NCI-H82 treated with DMSO at 0.1 percent for 48 hours (cell line): ENCODE data around the gene CLIP1.
"Not testable (repeated sequence)": the region's sequence is repeated elsewhere in the genome, so short reads cannot be mapped to it uniquely, and the experiment has no call there.

Experiments
- DNase-seq: peaks from one replicate; lab custom pipeline; 2025; ENCODE audit not compliant: unreplicated experiment; lab: John Stamatoyannopoulos, UW

The CLIP1 gene

GRCh38 chr12:122356991-122357390, 65.5 kb downstream of the CLIP1 start:
- DNase-seq: not testable (repeated sequence)

GRCh38 chr12:122356192-122356635, 66.3 kb downstream of the CLIP1 start:
- peak; percentile 52 for DNase-seq

GRCh38 chr12:122355706-122356105, 66.8 kb downstream of the CLIP1 start:
- peak; percentile 51 for DNase-seq

GRCh38 chr12:122354958-122355641, 67.4 kb downstream of the CLIP1 start:
- DNase-seq: peak; percentile 48

GRCh38 chr12:122352394-122352793, 70.1 kb downstream of the CLIP1 start:
- no peak for DNase-seq

GRCh38 chr12:122350141-122350848, 72.2 kb downstream of the CLIP1 start:
- no peak for DNase-seq

- DNase-seq: no peak
Measured at GRCh38 chr12:122349078-122349477, 73.4 kb downstream of the CLIP1 start.

- no peak for DNase-seq
Measured at GRCh38 chr12:122348505-122348904, 74.0 kb downstream of the CLIP1 start.

- no peak for DNase-seq
Measured at GRCh38 chr12:122346054-122346453, 76.4 kb downstream of the CLIP1 start.

- DNase-seq: no peak
Measured at GRCh38 chr12:122345042-122345441, 77.4 kb downstream of the CLIP1 start.

GRCh38 chr12:122336015-122336946, 86.2 kb downstream of the CLIP1 start:
- DNase-seq: peak; percentile 32

GRCh38 chr12:122333142-122334087, 89.1 kb downstream of the CLIP1 start:
- no peak for DNase-seq

GRCh38 chr12:122327494-122328385, 94.7 kb downstream of the CLIP1 start:
- no peak for DNase-seq

- no peak for DNase-seq
Measured at GRCh38 chr12:122327014-122327413, 95.5 kb downstream of the CLIP1 start.

- no peak for DNase-seq
Measured at GRCh38 chr12:122326586-122326985, 95.9 kb downstream of the CLIP1 start.

- no peak for DNase-seq
Measured at GRCh38 chr12:122323311-122324019, 99.0 kb downstream of the CLIP1 start.

- no peak for DNase-seq
Measured at GRCh38 chr12:122322501-122322900, 100.0 kb downstream of the CLIP1 start.
